HL-60 (cell line): ENCODE results near the gene TMEM130.

Experiments
- DNase-seq, 2 experiments: peaks; one replicate each; pipeline ENCODE4 v3.0.0-alpha.2; 2010 to 2020; ENCODE audit warnings: low read depth in 1 of 2, low spot score in 1 of 2
- H3K27ac ChIP-seq: fragments of 250-450 bp; sonication (Bioruptor Pico); replicated peaks from 2 replicates; pipeline ENCODE4 v1.5.1; 2020; ENCODE audit warnings: mild to moderate bottlenecking, moderate library complexity
- H3K27me3 ChIP-seq: fragments of 250-450 bp; sonication (Bioruptor Pico); 2 replicates; pipeline ENCODE4 v1.5.1; 2021; ENCODE audit warnings: mild to moderate bottlenecking, moderate library complexity; ENCODE audit not compliant: insufficient read depth, poor library complexity, severe bottlenecking
- H3K4me3 ChIP-seq: replicated peaks from 2 replicates; pipeline ENCODE4 v1.5.1; 2011; ENCODE audit warnings: mild to moderate bottlenecking, control low read depth, low read length; ENCODE audit not compliant: insufficient read depth
- GABPA ChIP-seq: IDR thresholded peaks from 2 replicates; pipeline ENCODE4 v1.6.1; 2012; ENCODE audit warnings: low read depth
- POLR2AphosphoS5 ChIP-seq: IDR thresholded peaks from 2 replicates; pipeline ENCODE4 v1.6.1; 2012; ENCODE audit warnings: low read depth
- SPI1 ChIP-seq: IDR thresholded peaks from 2 replicates; pipeline ENCODE4 v1.6.1; 2012; ENCODE audit warnings: low read depth, mild to moderate bottlenecking, borderline replicate concordance
- TF ChIP-seq, protein P1 (sequence below): IDR thresholded peaks from one replicate; pipeline ENCODE4 v1.5.1; 2011; ENCODE audit warnings: low read length, control low read depth, inconsistent platforms; ENCODE audit not compliant: insufficient read depth
- TF ChIP-seq, protein P2 (sequence below): IDR thresholded peaks from 2 replicates; pipeline ENCODE4 v1.6.1; 2012; ENCODE audit warnings: low read depth; ENCODE audit not compliant: insufficient replicate concordance

TMEM130 gene

DNA sequence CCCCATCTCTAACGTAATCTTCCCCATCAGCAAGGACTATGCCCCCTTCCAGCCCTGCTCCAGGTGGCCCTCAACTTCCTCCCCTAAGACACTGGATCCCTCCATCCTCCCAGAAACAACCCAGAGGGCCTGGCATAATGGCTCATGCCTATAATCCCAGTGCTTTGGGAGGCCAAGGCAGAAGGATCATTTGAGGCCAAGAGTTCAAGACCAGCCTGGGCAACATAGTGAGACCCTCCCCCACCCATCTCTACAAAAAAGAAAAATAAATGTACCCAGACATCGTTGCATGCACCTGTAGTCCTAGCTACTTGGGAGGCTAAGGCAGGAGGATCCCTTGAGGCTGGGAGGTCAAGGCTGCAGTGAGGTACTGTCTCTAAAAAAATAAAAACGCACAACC is 42.6 kb downstream of the TMEM130 start:
- no peak overlapping the region for H3K27ac ChIP-seq
- no peak for DNase-seq
- TF ChIP-seq, protein P1, sequence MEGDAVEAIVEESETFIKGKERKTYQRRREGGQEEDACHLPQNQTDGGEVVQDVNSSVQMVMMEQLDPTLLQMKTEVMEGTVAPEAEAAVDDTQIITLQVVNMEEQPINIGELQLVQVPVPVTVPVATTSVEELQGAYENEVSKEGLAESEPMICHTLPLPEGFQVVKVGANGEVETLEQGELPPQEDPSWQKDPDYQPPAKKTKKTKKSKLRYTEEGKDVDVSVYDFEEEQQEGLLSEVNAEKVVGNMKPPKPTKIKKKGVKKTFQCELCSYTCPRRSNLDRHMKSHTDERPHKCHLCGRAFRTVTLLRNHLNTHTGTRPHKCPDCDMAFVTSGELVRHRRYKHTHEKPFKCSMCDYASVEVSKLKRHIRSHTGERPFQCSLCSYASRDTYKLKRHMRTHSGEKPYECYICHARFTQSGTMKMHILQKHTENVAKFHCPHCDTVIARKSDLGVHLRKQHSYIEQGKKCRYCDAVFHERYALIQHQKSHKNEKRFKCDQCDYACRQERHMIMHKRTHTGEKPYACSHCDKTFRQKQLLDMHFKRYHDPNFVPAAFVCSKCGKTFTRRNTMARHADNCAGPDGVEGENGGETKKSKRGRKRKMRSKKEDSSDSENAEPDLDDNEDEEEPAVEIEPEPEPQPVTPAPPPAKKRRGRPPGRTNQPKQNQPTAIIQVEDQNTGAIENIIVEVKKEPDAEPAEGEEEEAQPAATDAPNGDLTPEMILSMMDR = no peak
- TF ChIP-seq, protein P2, sequence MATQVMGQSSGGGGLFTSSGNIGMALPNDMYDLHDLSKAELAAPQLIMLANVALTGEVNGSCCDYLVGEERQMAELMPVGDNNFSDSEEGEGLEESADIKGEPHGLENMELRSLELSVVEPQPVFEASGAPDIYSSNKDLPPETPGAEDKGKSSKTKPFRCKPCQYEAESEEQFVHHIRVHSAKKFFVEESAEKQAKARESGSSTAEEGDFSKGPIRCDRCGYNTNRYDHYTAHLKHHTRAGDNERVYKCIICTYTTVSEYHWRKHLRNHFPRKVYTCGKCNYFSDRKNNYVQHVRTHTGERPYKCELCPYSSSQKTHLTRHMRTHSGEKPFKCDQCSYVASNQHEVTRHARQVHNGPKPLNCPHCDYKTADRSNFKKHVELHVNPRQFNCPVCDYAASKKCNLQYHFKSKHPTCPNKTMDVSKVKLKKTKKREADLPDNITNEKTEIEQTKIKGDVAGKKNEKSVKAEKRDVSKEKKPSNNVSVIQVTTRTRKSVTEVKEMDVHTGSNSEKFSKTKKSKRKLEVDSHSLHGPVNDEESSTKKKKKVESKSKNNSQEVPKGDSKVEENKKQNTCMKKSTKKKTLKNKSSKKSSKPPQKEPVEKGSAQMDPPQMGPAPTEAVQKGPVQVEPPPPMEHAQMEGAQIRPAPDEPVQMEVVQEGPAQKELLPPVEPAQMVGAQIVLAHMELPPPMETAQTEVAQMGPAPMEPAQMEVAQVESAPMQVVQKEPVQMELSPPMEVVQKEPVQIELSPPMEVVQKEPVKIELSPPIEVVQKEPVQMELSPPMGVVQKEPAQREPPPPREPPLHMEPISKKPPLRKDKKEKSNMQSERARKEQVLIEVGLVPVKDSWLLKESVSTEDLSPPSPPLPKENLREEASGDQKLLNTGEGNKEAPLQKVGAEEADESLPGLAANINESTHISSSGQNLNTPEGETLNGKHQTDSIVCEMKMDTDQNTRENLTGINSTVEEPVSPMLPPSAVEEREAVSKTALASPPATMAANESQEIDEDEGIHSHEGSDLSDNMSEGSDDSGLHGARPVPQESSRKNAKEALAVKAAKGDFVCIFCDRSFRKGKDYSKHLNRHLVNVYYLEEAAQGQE = no peak
- no peak for TF ChIP-seq POLR2AphosphoS5
- TF ChIP-seq GABPA = no peak
- TF ChIP-seq SPI1 = no peak
- H3K27me3 ChIP-seq = no peaks in the 10 kb centered on the region
- no peak overlapping the region for H3K4me3 ChIP-seq

DNA sequence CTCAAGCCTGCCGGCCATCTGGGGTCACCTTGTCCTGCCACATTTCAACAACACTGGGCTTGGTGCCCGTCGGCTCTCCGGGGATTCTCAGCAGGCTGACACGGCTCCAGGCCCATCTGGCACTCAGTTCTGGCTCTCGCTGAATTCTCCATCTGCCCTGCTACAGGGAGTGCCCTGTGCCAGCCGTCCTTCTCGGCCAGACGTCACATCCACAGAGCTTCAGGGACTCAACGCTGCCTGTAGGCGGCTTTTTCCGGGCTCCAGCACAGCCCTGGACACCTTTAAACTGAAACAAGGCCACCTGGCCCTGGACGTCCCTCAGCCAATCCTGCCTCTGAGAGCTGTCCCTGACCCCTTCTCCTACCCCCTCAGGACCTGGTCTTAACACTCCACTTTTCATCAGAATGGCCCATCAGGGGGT is 43.0 kb downstream of the TMEM130 start:
- no peak for TF ChIP-seq SPI1
- no peak for TF ChIP-seq POLR2AphosphoS5
- no peak for TF ChIP-seq GABPA
- TF ChIP-seq, protein P2 = no peak
- TF ChIP-seq, protein P1 = no peak
- no peak overlapping the region for H3K27ac ChIP-seq
- DNase-seq = no peak
- H3K4me3 ChIP-seq = no peak overlapping the region
- no peaks in the 10 kb centered on the region for H3K27me3 ChIP-seq

- Histone ChIP-seq H3K27ac (no peak overlapping the region), H3K4me3 (no peak overlapping the region), H3K27me3 (no peaks in the 10 kb centered on the region)
- TF ChIP-seq GABPA (no peak), SPI1 (no peak)
- TF ChIP-seq, protein P1 = no peak
- DNase-seq = no peak
Observed at GRCh38 chr7:98826387-98826786, 43.4 kb downstream of the TMEM130 start.

DNA sequence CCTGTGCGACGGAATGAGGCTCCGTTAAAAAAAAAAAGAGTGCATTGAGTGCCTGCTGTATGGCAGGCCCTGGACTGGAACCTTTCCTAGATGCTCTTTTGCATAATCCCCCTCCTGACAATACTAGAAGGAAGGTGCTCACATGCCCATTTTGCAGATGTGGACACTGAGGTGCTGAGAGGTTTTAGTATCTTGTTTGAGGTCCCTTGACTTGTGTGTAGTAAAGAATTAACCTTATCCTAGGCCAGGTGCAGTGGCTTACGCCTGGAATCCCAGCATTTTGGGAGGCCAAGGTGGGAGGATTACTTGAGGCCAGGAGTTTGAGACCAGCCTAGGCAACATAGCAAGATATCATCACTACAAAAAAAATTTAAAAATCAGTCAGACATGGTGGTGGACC is 46.6 kb downstream of the TMEM130 start:
- H3K4me3 ChIP-seq = no peak overlapping the region

More for the DNA sequence above, 46.6 kb downstream of the TMEM130 start:
- no peak for TF ChIP-seq SPI1
- TF ChIP-seq POLR2AphosphoS5 = no peak
- TF ChIP-seq, protein P1 = no peak
- TF ChIP-seq GABPA = no peak
- TF ChIP-seq, protein P2 = no peak
- no peak for DNase-seq
- Histone ChIP-seq H3K27ac (no peak overlapping the region), H3K27me3 (no peaks in the 10 kb centered on the region)
